ENCODE results near the gene SLC29A2. TPM values are rescaled to one million over a fixed set of nuclear protein-coding genes. Genes with fewer than 3 reads are reported as not detected.

Gene SLC29A2
- total and polyA plus RNA-seq, 8 donors: 7.4 to 22.8 (median 9.6) TPM

DNA sequence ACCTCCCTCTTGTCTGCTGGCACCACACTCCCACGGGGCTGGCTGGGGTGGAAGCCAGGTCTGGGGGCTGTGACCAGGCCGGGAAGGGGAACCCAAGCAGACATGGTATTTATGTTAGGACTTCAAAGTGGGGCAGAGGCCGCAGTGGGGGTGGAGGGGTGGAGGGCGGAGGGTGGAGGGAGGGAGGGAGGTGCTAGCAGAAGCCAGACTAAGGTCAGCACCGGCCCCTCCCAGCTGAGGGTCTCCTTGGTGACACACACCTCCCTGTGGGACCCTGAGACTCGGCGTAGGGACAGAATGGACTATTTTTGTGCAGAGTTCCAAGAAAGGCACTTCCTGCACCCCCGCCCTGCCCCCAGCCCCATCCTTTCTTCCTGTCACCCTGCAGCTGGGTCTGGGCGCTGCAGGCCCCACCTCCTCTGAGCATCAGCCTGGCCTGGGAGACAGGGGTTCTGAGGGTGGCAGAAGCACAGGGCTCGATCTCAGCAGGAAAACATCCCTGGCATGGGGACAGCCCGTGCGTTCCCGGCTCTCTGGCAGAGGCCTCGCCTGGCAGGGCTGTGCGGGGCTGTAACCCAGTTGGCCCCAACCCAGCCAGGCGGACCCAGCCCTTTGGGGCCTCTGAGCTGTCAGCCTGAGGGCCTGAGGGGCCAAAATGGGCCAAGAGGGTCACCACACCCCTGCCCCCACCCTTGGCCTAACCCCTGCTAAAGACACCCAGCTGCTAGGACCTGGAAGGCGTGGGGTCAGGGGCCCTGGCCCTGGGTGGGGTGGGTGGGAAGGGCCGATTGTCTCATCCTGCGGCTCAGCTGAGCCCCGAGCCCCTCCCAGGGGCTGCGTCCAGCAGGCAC lies 45.1 kb downstream of the SLC29A2 start:
- no peak for ATAC-seq
- Histone ChIP-seq H3K27ac (peak overlapping the region in 1 of 2 donors; percentile 73), H3K4me3 (no peak overlapping the region), H3K4me1 (peaks cover 17 to 31% of the 10 kb centered on the region in 2 donors), H3K9me3 (no peaks in the 10 kb centered on the region), H3K27me3 (no peaks in the 10 kb centered on the region), H3K36me3 (no peaks in the 10 kb centered on the region)
- DNase-seq: peak in 1 of 4 donors; percentile 66
- TF ChIP-seq, protein P1, sequence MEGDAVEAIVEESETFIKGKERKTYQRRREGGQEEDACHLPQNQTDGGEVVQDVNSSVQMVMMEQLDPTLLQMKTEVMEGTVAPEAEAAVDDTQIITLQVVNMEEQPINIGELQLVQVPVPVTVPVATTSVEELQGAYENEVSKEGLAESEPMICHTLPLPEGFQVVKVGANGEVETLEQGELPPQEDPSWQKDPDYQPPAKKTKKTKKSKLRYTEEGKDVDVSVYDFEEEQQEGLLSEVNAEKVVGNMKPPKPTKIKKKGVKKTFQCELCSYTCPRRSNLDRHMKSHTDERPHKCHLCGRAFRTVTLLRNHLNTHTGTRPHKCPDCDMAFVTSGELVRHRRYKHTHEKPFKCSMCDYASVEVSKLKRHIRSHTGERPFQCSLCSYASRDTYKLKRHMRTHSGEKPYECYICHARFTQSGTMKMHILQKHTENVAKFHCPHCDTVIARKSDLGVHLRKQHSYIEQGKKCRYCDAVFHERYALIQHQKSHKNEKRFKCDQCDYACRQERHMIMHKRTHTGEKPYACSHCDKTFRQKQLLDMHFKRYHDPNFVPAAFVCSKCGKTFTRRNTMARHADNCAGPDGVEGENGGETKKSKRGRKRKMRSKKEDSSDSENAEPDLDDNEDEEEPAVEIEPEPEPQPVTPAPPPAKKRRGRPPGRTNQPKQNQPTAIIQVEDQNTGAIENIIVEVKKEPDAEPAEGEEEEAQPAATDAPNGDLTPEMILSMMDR (IDR thresholded peaks at IDR 0.05): no peak
- intact Hi-C loops (cut with DNase I): no loop called here

DNA sequence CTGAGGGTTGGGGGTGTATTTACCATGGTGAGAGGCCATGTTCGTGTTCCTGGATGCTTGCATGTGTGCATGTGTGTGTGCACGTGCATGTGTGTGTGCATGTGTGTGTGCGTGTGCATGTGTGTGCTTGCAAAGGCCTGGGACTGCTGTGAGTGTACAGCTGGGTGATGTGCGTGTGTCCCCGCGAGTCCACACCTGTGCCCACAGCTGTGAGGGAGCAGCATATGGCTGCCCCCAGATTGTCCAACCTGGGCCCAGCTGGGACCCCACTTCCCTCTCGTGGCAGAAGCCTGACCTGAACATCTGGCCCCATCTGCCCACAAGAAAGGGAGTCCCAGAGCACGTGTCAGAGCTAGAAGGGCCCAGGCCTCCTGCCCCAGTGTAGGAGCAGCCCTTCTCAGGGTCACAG lies 46.3 kb downstream of the SLC29A2 start:
- H3K27ac ChIP-seq: no peak overlapping the region
- intact Hi-C loops (cut with DNase I): no loop called here
- H3K36me3 ChIP-seq: no peaks in the 10 kb centered on the region
- ATAC-seq (no peak), DNase-seq (peak in 1 of 4 donors; percentile 50)
- no peaks in the 10 kb centered on the region for H3K27me3 ChIP-seq
- TF ChIP-seq, protein P1 (IDR thresholded peaks at IDR 0.05): no peak
- H3K4me1 ChIP-seq: peaks cover 17 to 31% of the 10 kb centered on the region in 2 donors
- no peaks in the 10 kb centered on the region for H3K9me3 ChIP-seq
- no peak overlapping the region for H3K4me3 ChIP-seq

DNA sequence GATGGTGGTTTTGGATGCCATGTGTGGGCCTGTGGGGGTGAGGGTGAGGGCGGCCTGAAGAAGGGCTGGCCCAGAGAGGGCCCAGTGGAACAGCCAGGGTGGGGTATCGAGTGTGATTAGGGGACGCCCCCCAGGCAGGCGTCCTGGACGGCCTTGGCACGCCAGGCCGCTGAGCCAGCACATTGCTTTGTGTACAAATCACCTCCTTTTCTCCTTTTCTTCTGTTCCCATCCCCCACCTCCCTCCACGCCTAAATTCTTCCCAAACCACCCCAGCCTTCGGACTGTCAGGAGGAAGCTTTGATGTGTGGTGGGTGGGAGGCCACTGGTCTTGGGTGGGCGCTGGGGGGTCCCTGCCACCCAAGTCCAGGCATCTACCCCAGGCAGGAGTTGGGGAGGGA lies 46.9 kb downstream of the SLC29A2 start:
- no peak for ATAC-seq
- no peaks in the 10 kb centered on the region for H3K36me3 ChIP-seq
- TF ChIP-seq, protein P1 (IDR thresholded peaks at IDR 0.05): no peak
- intact Hi-C loops (cut with DNase I): no loop called here
- H3K4me1 ChIP-seq: peaks cover 17 to 31% of the 10 kb centered on the region in 2 donors
- no peak overlapping the region for H3K4me3 ChIP-seq
- no peaks in the 10 kb centered on the region for H3K27me3 ChIP-seq
- H3K27ac ChIP-seq: peak overlapping the region in 1 of 2 donors; percentile 4
- DNase-seq: peak in 1 of 4 donors; percentile 57
- H3K9me3 ChIP-seq: no peaks in the 10 kb centered on the region

DNA sequence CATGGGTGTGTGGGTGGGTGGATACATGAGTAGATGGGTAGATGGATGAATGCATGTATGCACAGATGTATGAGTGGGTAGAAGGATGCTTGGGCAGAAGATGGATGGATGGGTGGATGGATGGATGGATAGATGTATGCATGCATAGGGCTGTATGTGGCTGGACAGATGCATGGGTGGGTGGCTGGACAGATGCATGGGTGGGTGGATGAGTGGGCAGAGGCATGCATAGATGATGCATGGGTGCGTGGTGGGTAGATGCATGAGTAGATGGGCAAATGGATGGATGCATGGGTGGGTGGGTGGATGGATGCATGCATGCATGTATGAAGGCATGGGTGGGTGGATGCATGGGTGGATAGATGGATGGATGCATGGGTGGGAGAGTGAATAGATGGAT lies 47.9 kb downstream of the SLC29A2 start:
- intact Hi-C loops (cut with DNase I): no loop called here
- H3K4me1 ChIP-seq: peaks cover 17 to 32% of the 10 kb centered on the region in 2 donors
- H3K4me3 ChIP-seq: no peak overlapping the region

More for the DNA sequence above, 47.9 kb downstream of the SLC29A2 start:
- no peaks in the 10 kb centered on the region for H3K27me3 ChIP-seq
- no peaks in the 10 kb centered on the region for H3K9me3 ChIP-seq
- ATAC-seq (no peak), DNase-seq (peak in 1 of 4 donors; percentile 3)
- H3K27ac ChIP-seq: no peak overlapping the region
- TF ChIP-seq, protein P1 (IDR thresholded peaks at IDR 0.05): no peak
- H3K36me3 ChIP-seq: no peaks in the 10 kb centered on the region
